GM23338 (cell line): ENCODE data around the gene PITPNC1. TPM values are rescaled to one million over a fixed set of nuclear protein-coding genes. Genes with fewer than 3 reads are reported as not detected.

Experiments used
- ATAC-seq: fragments of 200-7000 bp; cut with Tn5 transposase; 3 replicates; pipeline ENCODE4 v1.9.1; 2020
- DNase-seq: peaks from one replicate; pipeline ENCODE4 v3.0.0-alpha.2; 2015; ENCODE audit warnings: low spot score
- H2AFZ ChIP-seq: fragments of 200-600 bp; sonication (generic); 2 replicates; pipeline ENCODE4 v1.8.0; 2016; ENCODE audit warnings: antibody characterized with exemption, mild to moderate bottlenecking, moderate library complexity
- H3F3A ChIP-seq: fragments of 200-600 bp; sonication (generic); replicated peaks from 2 replicates; pipeline ENCODE4 v1.8.0; 2017; ENCODE audit warnings: antibody characterized with exemption, mixed run types, low read depth
- H3K27ac ChIP-seq: fragments of 200-600 bp; sonication (generic); 2 replicates; pipeline ENCODE4 v1.6.1; 2016; ENCODE audit warnings: low read depth
- H3K27me3 ChIP-seq: fragments of 200-600 bp; sonication (generic); 2 replicates; pipeline ENCODE4 v1.8.0; 2016; ENCODE audit warnings: mild to moderate bottlenecking, mixed run types, moderate library complexity; ENCODE audit not compliant: insufficient read depth
- H3K36me3 ChIP-seq: fragments of 200-600 bp; sonication (generic); 2 replicates; pipeline ENCODE4 v1.8.0; 2016; ENCODE audit warnings: mild to moderate bottlenecking; ENCODE audit not compliant: insufficient read depth
- H3K4me1 ChIP-seq: fragments of 200-600 bp; sonication (generic); 2 replicates; pipeline ENCODE4 v1.8.0; 2016; ENCODE audit warnings: mild to moderate bottlenecking, moderate library complexity; ENCODE audit not compliant: insufficient read depth
- H3K4me2 ChIP-seq: fragments of 200-600 bp; sonication (generic); 2 replicates; pipeline ENCODE4 v1.7.1; 2017; ENCODE audit warnings: mixed run types
- H3K4me3 ChIP-seq: fragments of 200-600 bp; sonication (generic); 2 replicates; pipeline ENCODE4 v1.6.1; 2016; ENCODE audit warnings: mixed run types
- H3K79me2 ChIP-seq: fragments of 200-600 bp; sonication (generic); replicated peaks from 2 replicates; pipeline ENCODE4 v1.8.0; 2017; ENCODE audit warnings: mild to moderate bottlenecking; ENCODE audit not compliant: insufficient read depth
- H3K9me2 ChIP-seq: fragments of 200-600 bp; sonication (generic); 2 replicates; pipeline ENCODE4 v1.8.0; 2017; ENCODE audit not compliant: insufficient read depth
- H4K20me1 ChIP-seq: fragments of 200-600 bp; sonication (generic); replicated peaks from 2 replicates; pipeline ENCODE4 v1.8.0; 2017; ENCODE audit warnings: mild to moderate bottlenecking; ENCODE audit not compliant: insufficient read depth
- H3K27ac Mint-ChIP-seq: 2 replicates; pipeline ENCODE4 v1.8.0; 2020; ENCODE audit warnings: inconsistent platforms, mild to moderate bottlenecking, moderate library complexity, mixed read lengths
- H3K27me3 Mint-ChIP-seq: 3 replicates; pipeline ENCODE4 v1.8.0; 2022; ENCODE audit warnings: low read depth, mild to moderate bottlenecking, moderate library complexity, mixed read lengths, inconsistent platforms; ENCODE audit not compliant: insufficient read depth, poor library complexity
- H3K36me3 Mint-ChIP-seq: 3 replicates; pipeline ENCODE4 v1.8.0; 2021; ENCODE audit warnings: low read depth, mild to moderate bottlenecking, inconsistent platforms, moderate library complexity, mixed read lengths
- H3K4me1 Mint-ChIP-seq: 3 replicates; pipeline ENCODE4 v1.8.0; 2020; ENCODE audit warnings: mild to moderate bottlenecking, inconsistent platforms, mixed read lengths
- H3K4me3 Mint-ChIP-seq: 3 replicates; pipeline ENCODE4 v1.8.0; 2021; ENCODE audit warnings: moderate library complexity, mild to moderate bottlenecking, inconsistent platforms, mixed read lengths
- H3K9me3 Mint-ChIP-seq: 3 replicates; pipeline ENCODE4 v1.8.0; 2020; ENCODE audit warnings: moderate library complexity, mild to moderate bottlenecking, inconsistent platforms, mixed read lengths
- CREB1 ChIP-seq: fragments of 250-450 bp; sonication (Bioruptor Pico); IDR thresholded peaks from 2 replicates; pipeline ENCODE4 v1.5.0; 2020; ENCODE audit warnings: low read depth, mild to moderate bottlenecking, moderate library complexity
- CTCF ChIP-seq, 2 experiments: fragments of 200-600 bp in 1 of 2; sonication (generic) in 1 of 2; conservative IDR thresholded peaks; 2 replicates each; pipeline versions ENCODE4 v1.5.1 to v1.6.1; 2016 to 2017; ENCODE audit warnings: antibody characterized with exemption in 2 of 2, low read depth in 2 of 2, mild to moderate bottlenecking in 2 of 2, moderate library complexity in 1 of 2
- ETS1 ChIP-seq: IDR thresholded peaks from 2 replicates; pipeline ENCODE4 v1.6.1; 2016; ENCODE audit warnings: antibody characterized with exemption
- EZH2 ChIP-seq: fragments of 200-600 bp; sonication (generic); IDR thresholded peaks from one replicate; pipeline ENCODE4 v1.8.0; 2017; ENCODE audit warnings: antibody characterized with exemption, mild to moderate bottlenecking, low read depth; ENCODE audit not compliant: unreplicated experiment
- EZH2phosphoT487 ChIP-seq: fragments of 200-600 bp; sonication (generic); IDR thresholded peaks from one replicate; pipeline ENCODE4 v1.8.1; 2018; ENCODE audit warnings: antibody characterized with exemption; ENCODE audit not compliant: unreplicated experiment
- JUNB ChIP-seq: IDR thresholded peaks from one replicate; pipeline ENCODE4 v1.6.1; 2016; ENCODE audit warnings: antibody characterized with exemption; ENCODE audit not compliant: unreplicated experiment
- NANOG ChIP-seq: IDR thresholded peaks from 2 replicates; pipeline ENCODE4 v1.6.1; 2016; ENCODE audit warnings: antibody characterized with exemption, borderline replicate concordance
- POLR2AphosphoS5 ChIP-seq: IDR thresholded peaks from 2 replicates; pipeline ENCODE4 v1.6.1; 2016; ENCODE audit warnings: antibody characterized with exemption, low read depth
- STAT1 ChIP-seq: IDR thresholded peaks from one replicate; pipeline ENCODE4 v1.6.1; 2016; ENCODE audit warnings: antibody characterized with exemption; ENCODE audit not compliant: unreplicated experiment
- ZNF114 ChIP-seq: fragments of 250-450 bp; sonication (Bioruptor Pico); IDR thresholded peaks from 2 replicates; pipeline ENCODE4 v1.5.0; 2020; ENCODE audit warnings: mild to moderate bottlenecking, moderate library complexity
- ZNF331 ChIP-seq: fragments of 250-450 bp; sonication (Bioruptor Pico); IDR thresholded peaks from 2 replicates; pipeline ENCODE4 v1.5.0; 2020; ENCODE audit warnings: low read depth, mild to moderate bottlenecking, moderate library complexity
- polyA plus RNA-seq: library from polyadenylated mRNA; unstranded; fragments of >200 nt; fragmentation: Nextera tagmentation; extraction: Ambion mirVana; gene quantifications from 2 replicates; pipeline ENCODE4 v1.2.1, GENCODE V29; 2016
- total RNA-seq: library from RNA; depleted of rRNA; stranded (reverse); fragments of >200 nt; shearing (Covaris generic); gene quantifications from 2 replicates; pipeline ENCODE4 v1.2.3, GENCODE V29; 2014
- TF ChIP-seq, protein P1 (sequence below): fragments of 250-450 bp; sonication (Bioruptor Pico); IDR thresholded peaks from 2 replicates; pipeline ENCODE4 v1.5.0; 2020; ENCODE audit warnings: mild to moderate bottlenecking, moderate library complexity
- TF ChIP-seq, protein P2 (sequence below): IDR thresholded peaks from one replicate; pipeline ENCODE4 v1.6.1; 2018; ENCODE audit warnings: antibody characterized with exemption; ENCODE audit not compliant: unreplicated experiment

The PITPNC1 gene
- total and polyA plus RNA-seq, 2 experiments from 2014 or later: 23.0 to 32.6 TPM

- no peaks in the 10 kb centered on the region for H3F3A ChIP-seq
- H3K4me1 ChIP-seq: peaks cover 16% of the 10 kb centered on the region
- TF ChIP-seq, protein P1, sequence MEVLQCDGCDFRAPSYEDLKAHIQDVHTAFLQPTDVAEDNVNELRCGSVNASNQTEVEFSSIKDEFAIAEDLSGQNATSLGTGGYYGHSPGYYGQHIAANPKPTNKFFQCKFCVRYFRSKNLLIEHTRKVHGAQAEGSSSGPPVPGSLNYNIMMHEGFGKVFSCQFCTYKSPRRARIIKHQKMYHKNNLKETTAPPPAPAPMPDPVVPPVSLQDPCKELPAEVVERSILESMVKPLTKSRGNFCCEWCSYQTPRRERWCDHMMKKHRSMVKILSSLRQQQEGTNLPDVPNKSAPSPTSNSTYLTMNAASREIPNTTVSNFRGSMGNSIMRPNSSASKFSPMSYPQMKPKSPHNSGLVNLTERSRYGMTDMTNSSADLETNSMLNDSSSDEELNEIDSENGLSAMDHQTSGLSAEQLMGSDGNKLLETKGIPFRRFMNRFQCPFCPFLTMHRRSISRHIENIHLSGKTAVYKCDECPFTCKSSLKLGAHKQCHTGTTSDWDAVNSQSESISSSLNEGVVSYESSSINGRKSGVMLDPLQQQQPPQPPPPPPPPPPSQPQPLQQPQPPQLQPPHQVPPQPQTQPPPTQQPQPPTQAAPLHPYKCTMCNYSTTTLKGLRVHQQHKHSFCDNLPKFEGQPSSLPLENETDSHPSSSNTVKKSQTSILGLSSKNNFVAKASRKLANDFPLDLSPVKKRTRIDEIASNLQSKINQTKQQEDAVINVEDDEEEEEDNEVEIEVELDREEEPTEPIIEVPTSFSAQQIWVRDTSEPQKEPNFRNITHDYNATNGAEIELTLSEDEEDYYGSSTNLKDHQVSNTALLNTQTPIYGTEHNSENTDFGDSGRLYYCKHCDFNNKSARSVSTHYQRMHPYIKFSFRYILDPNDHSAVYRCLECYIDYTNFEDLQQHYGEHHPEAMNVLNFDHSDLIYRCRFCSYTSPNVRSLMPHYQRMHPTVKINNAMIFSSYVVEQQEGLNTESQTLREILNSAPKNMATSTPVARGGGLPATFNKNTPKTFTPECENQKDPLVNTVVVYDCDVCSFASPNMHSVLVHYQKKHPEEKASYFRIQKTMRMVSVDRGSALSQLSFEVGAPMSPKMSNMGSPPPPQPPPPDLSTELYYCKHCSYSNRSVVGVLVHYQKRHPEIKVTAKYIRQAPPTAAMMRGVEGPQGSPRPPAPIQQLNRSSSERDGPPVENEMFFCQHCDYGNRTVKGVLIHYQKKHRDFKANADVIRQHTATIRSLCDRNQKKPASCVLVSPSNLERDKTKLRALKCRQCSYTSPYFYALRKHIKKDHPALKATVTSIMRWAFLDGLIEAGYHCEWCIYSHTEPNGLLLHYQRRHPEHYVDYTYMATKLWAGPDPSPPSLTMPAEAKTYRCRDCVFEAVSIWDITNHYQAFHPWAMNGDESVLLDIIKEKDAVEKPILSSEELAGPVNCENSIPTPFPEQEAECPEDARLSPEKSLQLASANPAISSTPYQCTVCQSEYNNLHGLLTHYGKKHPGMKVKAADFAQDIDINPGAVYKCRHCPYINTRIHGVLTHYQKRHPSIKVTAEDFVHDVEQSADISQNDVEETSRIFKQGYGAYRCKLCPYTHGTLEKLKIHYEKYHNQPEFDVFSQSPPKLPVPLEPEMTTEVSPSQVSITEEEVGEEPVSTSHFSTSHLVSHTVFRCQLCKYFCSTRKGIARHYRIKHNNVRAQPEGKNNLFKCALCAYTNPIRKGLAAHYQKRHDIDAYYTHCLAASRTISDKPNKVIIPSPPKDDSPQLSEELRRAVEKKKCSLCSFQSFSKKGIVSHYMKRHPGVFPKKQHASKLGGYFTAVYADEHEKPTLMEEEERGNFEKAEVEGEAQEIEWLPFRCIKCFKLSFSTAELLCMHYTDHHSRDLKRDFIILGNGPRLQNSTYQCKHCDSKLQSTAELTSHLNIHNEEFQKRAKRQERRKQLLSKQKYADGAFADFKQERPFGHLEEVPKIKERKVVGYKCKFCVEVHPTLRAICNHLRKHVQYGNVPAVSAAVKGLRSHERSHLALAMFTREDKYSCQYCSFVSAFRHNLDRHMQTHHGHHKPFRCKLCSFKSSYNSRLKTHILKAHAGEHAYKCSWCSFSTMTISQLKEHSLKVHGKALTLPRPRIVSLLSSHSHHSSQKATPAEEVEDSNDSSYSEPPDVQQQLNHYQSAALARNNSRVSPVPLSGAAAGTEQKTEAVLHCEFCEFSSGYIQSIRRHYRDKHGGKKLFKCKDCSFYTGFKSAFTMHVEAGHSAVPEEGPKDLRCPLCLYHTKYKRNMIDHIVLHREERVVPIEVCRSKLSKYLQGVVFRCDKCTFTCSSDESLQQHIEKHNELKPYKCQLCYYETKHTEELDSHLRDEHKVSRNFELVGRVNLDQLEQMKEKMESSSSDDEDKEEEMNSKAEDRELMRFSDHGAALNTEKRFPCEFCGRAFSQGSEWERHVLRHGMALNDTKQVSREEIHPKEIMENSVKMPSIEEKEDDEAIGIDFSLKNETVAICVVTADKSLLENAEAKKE (CRISPR knock-in tag): no peak
- TF ChIP-seq ZNF331: no peak
- no peak; a peak in 1 of 4 replicates for TF ChIP-seq CTCF (conservative IDR thresholded peaks at IDR 0.05; ENCODE audit: low read depth in 2 of 2)
- TF ChIP-seq EZH2: no peak
- no peak for TF ChIP-seq ETS1
- no peak for TF ChIP-seq EZH2phosphoT487
- no peak for TF ChIP-seq NANOG
- no peak for TF ChIP-seq CREB1 (CRISPR knock-in tag)
- TF ChIP-seq ZNF114 (CRISPR knock-in tag): no peak
- TF ChIP-seq, protein P2, sequence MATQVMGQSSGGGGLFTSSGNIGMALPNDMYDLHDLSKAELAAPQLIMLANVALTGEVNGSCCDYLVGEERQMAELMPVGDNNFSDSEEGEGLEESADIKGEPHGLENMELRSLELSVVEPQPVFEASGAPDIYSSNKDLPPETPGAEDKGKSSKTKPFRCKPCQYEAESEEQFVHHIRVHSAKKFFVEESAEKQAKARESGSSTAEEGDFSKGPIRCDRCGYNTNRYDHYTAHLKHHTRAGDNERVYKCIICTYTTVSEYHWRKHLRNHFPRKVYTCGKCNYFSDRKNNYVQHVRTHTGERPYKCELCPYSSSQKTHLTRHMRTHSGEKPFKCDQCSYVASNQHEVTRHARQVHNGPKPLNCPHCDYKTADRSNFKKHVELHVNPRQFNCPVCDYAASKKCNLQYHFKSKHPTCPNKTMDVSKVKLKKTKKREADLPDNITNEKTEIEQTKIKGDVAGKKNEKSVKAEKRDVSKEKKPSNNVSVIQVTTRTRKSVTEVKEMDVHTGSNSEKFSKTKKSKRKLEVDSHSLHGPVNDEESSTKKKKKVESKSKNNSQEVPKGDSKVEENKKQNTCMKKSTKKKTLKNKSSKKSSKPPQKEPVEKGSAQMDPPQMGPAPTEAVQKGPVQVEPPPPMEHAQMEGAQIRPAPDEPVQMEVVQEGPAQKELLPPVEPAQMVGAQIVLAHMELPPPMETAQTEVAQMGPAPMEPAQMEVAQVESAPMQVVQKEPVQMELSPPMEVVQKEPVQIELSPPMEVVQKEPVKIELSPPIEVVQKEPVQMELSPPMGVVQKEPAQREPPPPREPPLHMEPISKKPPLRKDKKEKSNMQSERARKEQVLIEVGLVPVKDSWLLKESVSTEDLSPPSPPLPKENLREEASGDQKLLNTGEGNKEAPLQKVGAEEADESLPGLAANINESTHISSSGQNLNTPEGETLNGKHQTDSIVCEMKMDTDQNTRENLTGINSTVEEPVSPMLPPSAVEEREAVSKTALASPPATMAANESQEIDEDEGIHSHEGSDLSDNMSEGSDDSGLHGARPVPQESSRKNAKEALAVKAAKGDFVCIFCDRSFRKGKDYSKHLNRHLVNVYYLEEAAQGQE: no peak
- TF ChIP-seq JUNB: no peak
- TF ChIP-seq POLR2AphosphoS5: no peak
- no peak for TF ChIP-seq STAT1
- no peak overlapping the region for H3K4me2 ChIP-seq
- H2AFZ ChIP-seq: no peak overlapping the region
- H3K4me3 ChIP-seq: no peak overlapping the region
- Mint-ChIP-seq H3K4me3 (no peak overlapping the region), H3K27ac (peak overlapping the region; percentile 52; the same call in 1 of the 2 replicates), H3K4me1 (peaks cover 15% of the 10 kb centered on the region), H3K36me3 (no peaks in the 10 kb centered on the region), H3K9me3 (no peaks in the 10 kb centered on the region), H3K27me3 (peaks cover 8% of the 10 kb centered on the region)
- H3K27ac ChIP-seq: 0 out of 2 replicates have a peak overlapping the region, but pooled peaks have one; percentile 34
- DNase-seq (peak; percentile 32), ATAC-seq (peak; percentile 59)
- H3K9me2 ChIP-seq: no peaks in the 10 kb centered on the region
- no peaks in the 10 kb centered on the region for H4K20me1 ChIP-seq
- no peaks in the 10 kb centered on the region for H3K36me3 ChIP-seq
- no peaks in the 10 kb centered on the region for H3K27me3 ChIP-seq
- no peaks in the 10 kb centered on the region for H3K79me2 ChIP-seq
Measured at GRCh38 chr17:67606896-67607604, 230.0 kb downstream of the PITPNC1 start.
